Panc1 (cell line): ENCODE results near the gene CETP. TPM values are rescaled to one million over a fixed set of nuclear protein-coding genes. Genes with fewer than 3 reads are reported as not detected.
"Not testable (repeated sequence)": the region's sequence is repeated elsewhere in the genome, so short reads cannot be mapped to it uniquely, and the experiment has no call there.

Source experiments
- ATAC-seq: fragments of 200-7000 bp; cut with Tn5 transposase; 2 replicates; pipeline ENCODE4 v1.9.1; 2020; ENCODE audit warnings: mild to moderate bottlenecking, moderate library complexity
- BruUV-seq: library from RNA; stranded (reverse); fragments of 400-500 nt; replicated peaks from 2 replicates; lab custom pipeline; 2021; lab: Mats Ljungman, UMichigan
- CTCF ChIA-PET: fragments of 300-600 bp; sonication (Branson Sonifier 250); formaldehyde crosslinking; loops from one replicate; lab custom pipeline; 2022; ENCODE audit warnings: antibody characterized with exemption; lab: Charles Lee
- POLR2A ChIA-PET: fragments of 300-600 bp; sonication (Branson Sonifier 250); formaldehyde crosslinking; loops from one replicate; lab custom pipeline; 2022; ENCODE audit warnings: antibody characterized with exemption; lab: Charles Lee
- DNase-seq: peaks from one replicate; pipeline ENCODE4 v3.0.0-alpha.2; 2010; ENCODE audit warnings: low read depth, low spot score
- H3K27ac ChIP-seq: 2 replicates; pipeline ENCODE4 v1.5.1; 2011; ENCODE audit warnings: mild to moderate bottlenecking, low read length, inconsistent platforms
- H3K27me3 ChIP-seq: fragments of 200-500 bp; sonication (Bioruptor generic); 2 replicates; pipeline ENCODE4 v1.6.0; 2014; ENCODE audit warnings: low read length, inconsistent platforms; ENCODE audit not compliant: control insufficient read depth, insufficient read depth
- H3K36me3 ChIP-seq: fragments of 200-500 bp; sonication (Bioruptor generic); 2 replicates; pipeline ENCODE4 v1.5.1; 2014; ENCODE audit warnings: inconsistent platforms, mild to moderate bottlenecking, low read length, moderate library complexity; ENCODE audit not compliant: control insufficient read depth, insufficient read depth
- H3K4me1 ChIP-seq: 2 replicates; pipeline ENCODE4 v1.5.1; 2011; ENCODE audit warnings: inconsistent platforms, mild to moderate bottlenecking, low read length, moderate library complexity; ENCODE audit not compliant: control insufficient read depth, insufficient read depth
- H3K4me3 ChIP-seq, 2 experiments: 2 replicates each; pipeline ENCODE4 v1.5.1; 2011 to 2012; ENCODE audit warnings: low read depth in 2 of 2, low read length in 2 of 2, mild to moderate bottlenecking in 2 of 2, inconsistent platforms in 1 of 2, moderate library complexity in 1 of 2
- H3K9me3 ChIP-seq: fragments of 200-500 bp; sonication (Bioruptor generic); 2 replicates; pipeline ENCODE4 v1.5.1; 2014; ENCODE audit warnings: low read depth, mild to moderate bottlenecking, inconsistent platforms, low read length, moderate library complexity; ENCODE audit not compliant: control insufficient read depth, insufficient read depth
- POLR2AphosphoS5 ChIP-seq: IDR thresholded peaks from 2 replicates; pipeline ENCODE4 v1.6.1; 2012; ENCODE audit warnings: mild to moderate bottlenecking, low read depth, low read length, moderate library complexity
- SIN3A ChIP-seq: IDR thresholded peaks from 2 replicates; pipeline ENCODE4 v1.6.1; 2012; ENCODE audit warnings: low read depth, mild to moderate bottlenecking, low read length, moderate library complexity, borderline replicate concordance; ENCODE audit not compliant: insufficient read depth
- TCF7L2 ChIP-seq: IDR thresholded peaks from 2 replicates; pipeline ENCODE4 v1.6.1; 2011; ENCODE audit warnings: mild to moderate bottlenecking, low read depth, low read length, inconsistent platforms
- in situ Hi-C: cut with HindIII; loops from 2 replicates; pipeline ENCODE4 v1.10.0; 2016; ENCODE audit warnings: low sequenced_read_pairs, low pct_unique_long_range_greater_than_20kb
- intact Hi-C: fragments of 100-400 bp; cut with micrococcal nuclease; formaldehyde crosslinking; loops from one replicate; pipeline ENCODE4 v1.10.0; 2022; ENCODE audit not compliant: unreplicated experiment
- total RNA-seq: library from RNA; stranded (reverse); gene quantifications from one replicate; pipeline ENCODE4 v1.2.1, GENCODE V29; 2021; ENCODE audit not compliant: unreplicated experiment
- TF ChIP-seq, protein P1 (sequence below), 2 experiments: IDR thresholded peaks; 2 replicates each; pipeline ENCODE4 v1.6.1; 2011 to 2012; ENCODE audit warnings: low read depth in 2 of 2, control low read depth in 1 of 2, low read length in 1 of 2, mild to moderate bottlenecking in 1 of 2, moderate library complexity in 1 of 2; ENCODE audit not compliant: insufficient read depth in 1 of 2
- TF ChIP-seq, protein P2 (sequence below): fragments of 450-650 bp; IDR thresholded peaks from 2 replicates; pipeline ENCODE4 v1.5.1; 2017; ENCODE audit warnings: mild to moderate bottlenecking

CETP gene
- total RNA-seq, 1 experiment from 2014 or later, result not detected

DNA sequence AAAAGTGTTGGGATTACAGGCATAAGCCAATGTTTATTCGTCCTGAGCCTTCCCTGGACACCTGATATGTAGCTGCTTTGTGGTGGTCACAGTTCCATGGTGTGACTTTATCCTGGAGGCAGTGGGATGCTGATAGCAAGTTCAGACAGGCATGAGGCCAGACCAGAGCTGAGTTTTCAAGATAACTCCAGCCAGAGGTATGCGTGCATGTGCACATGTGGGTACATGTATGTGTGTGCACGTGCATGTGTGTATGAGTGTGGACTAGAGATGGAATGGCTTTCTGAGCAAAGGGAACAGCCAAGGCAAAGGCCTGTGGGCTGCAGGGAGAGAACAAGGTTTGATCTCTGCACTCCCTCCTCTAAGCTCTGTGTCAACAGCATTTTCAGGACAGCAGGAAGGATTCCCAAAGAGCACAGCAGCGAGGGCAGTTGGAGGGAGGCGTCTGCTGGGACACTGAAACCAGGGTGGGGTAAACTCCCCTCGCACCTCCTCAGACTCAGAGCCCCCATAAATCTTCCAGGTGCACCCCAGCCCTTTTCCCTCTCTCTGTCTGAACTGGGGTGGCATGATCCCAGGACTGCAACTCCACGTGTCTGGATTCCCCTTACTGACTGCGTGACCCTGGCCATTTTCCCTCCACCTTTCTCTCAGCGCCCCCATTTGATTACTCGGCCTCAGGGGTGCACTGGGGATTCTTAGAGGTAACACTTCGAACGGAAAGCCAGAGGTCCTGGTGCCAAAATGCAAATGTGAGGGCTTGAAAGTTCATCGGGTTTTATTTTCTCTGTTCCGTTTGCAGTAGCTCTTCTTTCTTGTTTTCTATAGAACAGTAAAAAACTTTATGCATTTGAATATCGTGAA is 42.9 kb downstream of the CETP start:
- no peak overlapping the region for H3K4me3 ChIP-seq
- no TSS peak for BruUV-seq
- H3K9me3 ChIP-seq, result no peaks in the 10 kb centered on the region
- H3K27ac ChIP-seq, result no peak overlapping the region
- DNase-seq, result no peak
- H3K36me3 ChIP-seq, result no peaks in the 10 kb centered on the region
- TF ChIP-seq, protein P1, sequence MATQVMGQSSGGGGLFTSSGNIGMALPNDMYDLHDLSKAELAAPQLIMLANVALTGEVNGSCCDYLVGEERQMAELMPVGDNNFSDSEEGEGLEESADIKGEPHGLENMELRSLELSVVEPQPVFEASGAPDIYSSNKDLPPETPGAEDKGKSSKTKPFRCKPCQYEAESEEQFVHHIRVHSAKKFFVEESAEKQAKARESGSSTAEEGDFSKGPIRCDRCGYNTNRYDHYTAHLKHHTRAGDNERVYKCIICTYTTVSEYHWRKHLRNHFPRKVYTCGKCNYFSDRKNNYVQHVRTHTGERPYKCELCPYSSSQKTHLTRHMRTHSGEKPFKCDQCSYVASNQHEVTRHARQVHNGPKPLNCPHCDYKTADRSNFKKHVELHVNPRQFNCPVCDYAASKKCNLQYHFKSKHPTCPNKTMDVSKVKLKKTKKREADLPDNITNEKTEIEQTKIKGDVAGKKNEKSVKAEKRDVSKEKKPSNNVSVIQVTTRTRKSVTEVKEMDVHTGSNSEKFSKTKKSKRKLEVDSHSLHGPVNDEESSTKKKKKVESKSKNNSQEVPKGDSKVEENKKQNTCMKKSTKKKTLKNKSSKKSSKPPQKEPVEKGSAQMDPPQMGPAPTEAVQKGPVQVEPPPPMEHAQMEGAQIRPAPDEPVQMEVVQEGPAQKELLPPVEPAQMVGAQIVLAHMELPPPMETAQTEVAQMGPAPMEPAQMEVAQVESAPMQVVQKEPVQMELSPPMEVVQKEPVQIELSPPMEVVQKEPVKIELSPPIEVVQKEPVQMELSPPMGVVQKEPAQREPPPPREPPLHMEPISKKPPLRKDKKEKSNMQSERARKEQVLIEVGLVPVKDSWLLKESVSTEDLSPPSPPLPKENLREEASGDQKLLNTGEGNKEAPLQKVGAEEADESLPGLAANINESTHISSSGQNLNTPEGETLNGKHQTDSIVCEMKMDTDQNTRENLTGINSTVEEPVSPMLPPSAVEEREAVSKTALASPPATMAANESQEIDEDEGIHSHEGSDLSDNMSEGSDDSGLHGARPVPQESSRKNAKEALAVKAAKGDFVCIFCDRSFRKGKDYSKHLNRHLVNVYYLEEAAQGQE (IDR thresholded peaks at IDR 0.05; ENCODE audit: insufficient read depth in 1 of 2, low read depth in 2 of 2, low read length in 1 of 2), result no peak
- no peak for TF ChIP-seq TCF7L2
- no peak for TF ChIP-seq SIN3A
- no peak for TF ChIP-seq POLR2AphosphoS5
- TF ChIP-seq, protein P2, sequence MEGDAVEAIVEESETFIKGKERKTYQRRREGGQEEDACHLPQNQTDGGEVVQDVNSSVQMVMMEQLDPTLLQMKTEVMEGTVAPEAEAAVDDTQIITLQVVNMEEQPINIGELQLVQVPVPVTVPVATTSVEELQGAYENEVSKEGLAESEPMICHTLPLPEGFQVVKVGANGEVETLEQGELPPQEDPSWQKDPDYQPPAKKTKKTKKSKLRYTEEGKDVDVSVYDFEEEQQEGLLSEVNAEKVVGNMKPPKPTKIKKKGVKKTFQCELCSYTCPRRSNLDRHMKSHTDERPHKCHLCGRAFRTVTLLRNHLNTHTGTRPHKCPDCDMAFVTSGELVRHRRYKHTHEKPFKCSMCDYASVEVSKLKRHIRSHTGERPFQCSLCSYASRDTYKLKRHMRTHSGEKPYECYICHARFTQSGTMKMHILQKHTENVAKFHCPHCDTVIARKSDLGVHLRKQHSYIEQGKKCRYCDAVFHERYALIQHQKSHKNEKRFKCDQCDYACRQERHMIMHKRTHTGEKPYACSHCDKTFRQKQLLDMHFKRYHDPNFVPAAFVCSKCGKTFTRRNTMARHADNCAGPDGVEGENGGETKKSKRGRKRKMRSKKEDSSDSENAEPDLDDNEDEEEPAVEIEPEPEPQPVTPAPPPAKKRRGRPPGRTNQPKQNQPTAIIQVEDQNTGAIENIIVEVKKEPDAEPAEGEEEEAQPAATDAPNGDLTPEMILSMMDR, result no peak
- intact Hi-C loops (no loop called here), in situ Hi-C loops (no loop called here)
- ChIA-PET POLR2A (no interaction called here), CTCF (no interaction called here)
- H3K27me3 ChIP-seq, result no peaks in the 10 kb centered on the region
- H3K4me1 ChIP-seq, result no peaks in the 10 kb centered on the region
- no peak for ATAC-seq

DNA sequence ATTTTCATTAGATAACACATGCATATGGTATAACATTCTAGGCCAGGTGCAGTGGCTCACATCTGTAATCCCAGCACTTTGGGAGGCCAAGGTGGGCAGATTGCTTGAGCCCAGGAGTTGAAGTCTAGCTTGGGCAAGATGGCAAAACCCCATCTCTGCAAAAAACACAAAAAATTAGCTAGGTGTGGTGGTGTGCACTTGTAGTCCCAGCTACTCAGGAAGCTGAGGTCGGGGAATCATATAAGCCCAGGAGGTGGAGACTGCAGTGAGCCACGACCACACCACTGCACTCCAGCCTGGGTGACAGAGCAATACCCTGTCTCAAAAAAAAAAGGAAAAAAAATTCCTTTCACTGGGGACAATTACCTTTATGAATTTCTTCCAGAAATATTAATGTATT is 43.8 kb downstream of the CETP start:
- DNase-seq, in situ Hi-C loops, ATAC-seq, H3K4me1 ChIP-seq, H3K36me3 ChIP-seq, H3K9me3 ChIP-seq, intact Hi-C loops, H3K27me3 ChIP-seq, H3K4me3 ChIP-seq, H3K27ac ChIP-seq, CTCF ChIA-PET, BruUV-seq: not testable (repeated sequence)
- POLR2A ChIA-PET, result interaction anchor here (0.6 kb wide), 1 partner anchor 10 kb away, joined by 3 read pairs; no protein-coding TSS in a partner anchor

DNA sequence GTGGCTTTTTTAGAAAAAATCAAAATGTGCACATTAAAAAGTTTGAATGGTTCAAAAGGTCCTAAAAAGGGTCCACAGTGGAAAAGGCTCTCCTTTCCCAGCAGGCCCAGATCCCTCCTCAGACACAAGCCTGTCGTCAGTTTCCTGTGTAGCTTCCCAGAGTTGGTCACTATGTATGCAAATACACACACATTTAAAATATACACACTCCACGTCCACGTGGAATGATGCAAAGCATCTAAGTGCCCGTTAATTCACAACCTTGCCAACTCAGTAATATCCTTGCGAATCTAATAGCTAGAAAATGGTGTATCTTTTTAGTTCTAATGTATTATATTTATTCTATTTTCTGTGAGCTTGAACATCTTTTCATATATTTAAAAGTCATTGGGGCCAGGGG is 45.3 kb downstream of the CETP start:
- ChIA-PET POLR2A (no interaction called here), CTCF (no interaction called here)
- TF ChIP-seq SIN3A (no peak), TCF7L2 (no peak), POLR2AphosphoS5 (no peak)
- TF ChIP-seq, protein P1 (IDR thresholded peaks at IDR 0.05; ENCODE audit: insufficient read depth in 1 of 2, low read depth in 2 of 2, low read length in 1 of 2), result no peak
- TF ChIP-seq, protein P2, result no peak
- Histone ChIP-seq H3K27me3 (no peaks in the 10 kb centered on the region), H3K4me3 (no peak overlapping the region), H3K27ac (no peak overlapping the region), H3K4me1 (no peaks in the 10 kb centered on the region), H3K36me3 (no peaks in the 10 kb centered on the region), H3K9me3 (no peaks in the 10 kb centered on the region)
- no peak for ATAC-seq
- in situ Hi-C loops, result no loop called here
- intact Hi-C loops, result no loop called here
- no peak for DNase-seq
- no TSS peak for BruUV-seq
